AG10803 (cell line): ENCODE results near the gene FBXL7.

Source experiments
- DNase-seq: peaks from one replicate; pipeline ENCODE4 v3.0.0; 2010; ENCODE audit warnings: low read depth
- H3K4me3 ChIP-seq: 2 replicates; pipeline ENCODE4 v1.5.1; 2011; ENCODE audit warnings: mild to moderate bottlenecking, low read length, control low read depth
- CTCF ChIP-seq: conservative IDR thresholded peaks from 2 replicates; pipeline ENCODE4 v1.5.1; 2011; ENCODE audit warnings: mild to moderate bottlenecking, low read length, control low read depth, inconsistent platforms

The FBXL7 gene

GRCh38 chr5:15564523-15564922 is 64.5 kb downstream of the FBXL7 start:
- TF ChIP-seq CTCF: no peak
- DNase-seq: no peak
- no peak overlapping the region for H3K4me3 ChIP-seq

GRCh38 chr5:15564957-15565356 is 65.0 kb downstream of the FBXL7 start:
- H3K4me3 ChIP-seq: no peak overlapping the region
- TF ChIP-seq CTCF: no peak
- no peak for DNase-seq

GRCh38 chr5:15566306-15566705 is 66.3 kb downstream of the FBXL7 start:
- no peak overlapping the region for H3K4me3 ChIP-seq
- no peak for TF ChIP-seq CTCF
- DNase-seq: peak; percentile 27

- no peak for TF ChIP-seq CTCF
- no peak overlapping the region for H3K4me3 ChIP-seq
- peak; percentile 22 for DNase-seq
Observed at GRCh38 chr5:15566789-15567188, 66.8 kb downstream of the FBXL7 start.

- TF ChIP-seq CTCF: no peak
- no peak overlapping the region for H3K4me3 ChIP-seq
- DNase-seq: no peak
Observed at GRCh38 chr5:15570491-15570890, 70.5 kb downstream of the FBXL7 start.

- H3K4me3 ChIP-seq: no peak overlapping the region
- no peak for TF ChIP-seq CTCF
- no peak for DNase-seq
Observed at GRCh38 chr5:15571081-15571480, 71.1 kb downstream of the FBXL7 start.

- H3K4me3 ChIP-seq: no peak overlapping the region
- no peak for DNase-seq
- TF ChIP-seq CTCF: no peak
Observed at GRCh38 chr5:15571618-15572017, 71.6 kb downstream of the FBXL7 start.
